HL-60 (cell line): ENCODE data around the gene RSPH1.

Experiments
- POLR2AphosphoS5 ChIP-seq: IDR thresholded peaks from 2 replicates; pipeline ENCODE4 v1.6.1; 2012; ENCODE audit warnings: low read depth
- TF ChIP-seq, protein P1 (sequence below): IDR thresholded peaks from one replicate; pipeline ENCODE4 v1.5.1; 2011; ENCODE audit warnings: low read length, control low read depth, inconsistent platforms; ENCODE audit not compliant: insufficient read depth

DNA sequence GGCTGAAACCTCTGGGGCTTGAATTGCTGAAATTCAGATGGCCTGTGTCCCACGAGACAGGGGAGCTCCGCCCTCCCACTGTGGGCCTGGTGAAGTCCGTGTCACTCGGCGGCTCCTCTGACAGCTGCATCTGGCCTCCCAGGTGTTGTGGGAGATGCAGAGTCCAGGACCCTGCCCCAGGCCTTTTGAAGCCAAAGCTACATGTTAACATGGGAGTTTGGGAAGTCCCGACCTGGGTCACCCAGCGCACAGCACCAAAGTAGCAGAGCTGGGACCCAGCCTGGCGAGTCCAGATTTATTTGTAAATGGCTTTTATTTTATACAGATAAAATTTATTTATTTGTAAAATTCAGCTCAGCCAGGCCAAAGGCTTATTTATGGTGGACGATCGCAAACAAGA is 46.6 kb upstream of the RSPH1 start:
- TF ChIP-seq POLR2AphosphoS5 = no peak
- TF ChIP-seq, protein P1, sequence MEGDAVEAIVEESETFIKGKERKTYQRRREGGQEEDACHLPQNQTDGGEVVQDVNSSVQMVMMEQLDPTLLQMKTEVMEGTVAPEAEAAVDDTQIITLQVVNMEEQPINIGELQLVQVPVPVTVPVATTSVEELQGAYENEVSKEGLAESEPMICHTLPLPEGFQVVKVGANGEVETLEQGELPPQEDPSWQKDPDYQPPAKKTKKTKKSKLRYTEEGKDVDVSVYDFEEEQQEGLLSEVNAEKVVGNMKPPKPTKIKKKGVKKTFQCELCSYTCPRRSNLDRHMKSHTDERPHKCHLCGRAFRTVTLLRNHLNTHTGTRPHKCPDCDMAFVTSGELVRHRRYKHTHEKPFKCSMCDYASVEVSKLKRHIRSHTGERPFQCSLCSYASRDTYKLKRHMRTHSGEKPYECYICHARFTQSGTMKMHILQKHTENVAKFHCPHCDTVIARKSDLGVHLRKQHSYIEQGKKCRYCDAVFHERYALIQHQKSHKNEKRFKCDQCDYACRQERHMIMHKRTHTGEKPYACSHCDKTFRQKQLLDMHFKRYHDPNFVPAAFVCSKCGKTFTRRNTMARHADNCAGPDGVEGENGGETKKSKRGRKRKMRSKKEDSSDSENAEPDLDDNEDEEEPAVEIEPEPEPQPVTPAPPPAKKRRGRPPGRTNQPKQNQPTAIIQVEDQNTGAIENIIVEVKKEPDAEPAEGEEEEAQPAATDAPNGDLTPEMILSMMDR = no peak
